Natural killer cell (primary cell): Measurements from ENCODE around the gene SLC18A3. TPM values are rescaled to one million over a fixed set of nuclear protein-coding genes. Genes with fewer than 3 reads are reported as not detected.

Source experiments
- ATAC-seq, 3 donors: fragments of 150-1000 bp in 2 of 3; fragments of 200-7000 bp in 1 of 3; cut with Tn5 transposase; 1 replicate in 1 of 3; 2 replicates in 2 of 3; pipeline ENCODE4 v1.10.0; 2021; ENCODE audit warnings: mild to moderate bottlenecking in 2 of 3, moderate library complexity in 2 of 3
- DNase-seq, 2 donors: peaks; one replicate each; pipeline versions ENCODE4 v3.0.0 to v3.0.0-alpha.2; 2013 to 2021; ENCODE audit warnings: mixed read lengths in 1 of 2
- H3K27ac ChIP-seq: one replicate; pipeline ENCODE4 v1.5.1; 2013; ENCODE audit warnings: mild to moderate bottlenecking, low read length
- H3K27me3 ChIP-seq: one replicate; pipeline ENCODE4 v1.6.1; 2013; ENCODE audit warnings: low read length; ENCODE audit not compliant: control insufficient read depth, insufficient read depth
- H3K36me3 ChIP-seq: one replicate; pipeline ENCODE4 v1.6.1; 2013; ENCODE audit warnings: low read length; ENCODE audit not compliant: control insufficient read depth, insufficient read depth
- H3K4me1 ChIP-seq: one replicate; pipeline ENCODE4 v1.6.1; 2013; ENCODE audit warnings: low read length; ENCODE audit not compliant: control insufficient read depth, insufficient read depth
- H3K4me3 ChIP-seq: one replicate; pipeline ENCODE4 v1.5.1; 2013; ENCODE audit warnings: low read length
- H3K9me3 ChIP-seq: one replicate; pipeline ENCODE4 v1.6.1; 2013; ENCODE audit warnings: low read length; ENCODE audit not compliant: control insufficient read depth, insufficient read depth
- H3K27ac Mint-ChIP-seq, 2 donors: one replicate each; pipeline ENCODE4 v1.8.0; 2022; ENCODE audit warnings: mild to moderate bottlenecking in 2 of 2, mixed read lengths in 2 of 2, moderate library complexity in 1 of 2
- H3K27me3 Mint-ChIP-seq, 2 donors: one replicate each; pipeline ENCODE4 v1.8.0; 2022; ENCODE audit warnings: low read depth in 2 of 2, mixed read lengths in 2 of 2
- H3K36me3 Mint-ChIP-seq: one replicate; pipeline ENCODE4 v1.8.0; 2022; ENCODE audit warnings: mixed read lengths
- H3K4me1 Mint-ChIP-seq, 2 donors: one replicate each; pipeline ENCODE4 v1.8.0; 2022; ENCODE audit warnings: mixed read lengths in 2 of 2
- H3K4me3 Mint-ChIP-seq: one replicate; pipeline ENCODE4 v1.8.0; 2022; ENCODE audit warnings: mild to moderate bottlenecking, moderate library complexity, mixed read lengths
- H3K9me3 Mint-ChIP-seq, 2 donors: one replicate each; pipeline ENCODE4 v1.8.0; 2022; ENCODE audit warnings: mixed read lengths in 2 of 2
- CTCF ChIP-seq: fragments of 200-600 bp; IDR thresholded peaks from one replicate; pipeline ENCODE4 v1.8.0; 2022; ENCODE audit warnings: antibody characterized with exemption
- WGBS: methylation state at CpG from one replicate; pipeline ENCODE4 v1.1.7; 2013; ENCODE audit warnings: missing lambda C conversion rate; ENCODE audit not compliant: insufficient coverage; 5-methylcytosine and 5-hydroxymethylcytosine counted together
- intact Hi-C: fragments of 100-400 bp; cut with micrococcal nuclease; formaldehyde crosslinking; loops from one replicate; pipeline ENCODE4 v1.14.2; 2022
- total RNA-seq, 4 donors: library from RNA; stranded (reverse); fragments of 120-200 nt in 1 of 4; gene quantifications; one replicate each; pipeline versions ENCODE4 v1.2.3 to v1.2.4, GENCODE V29; 2013 to 2022

The SLC18A3 gene
- total RNA-seq, 3 donors from 2014 or later (not counting 1 experiment from before 2014, with no cell fraction given) = not detected

GRCh38 chr10:49596493-49596809, 13.7 kb upstream of the SLC18A3 start:
- no peak for DNase-seq
- 76% methylated on average over 3 of the region's 3 CpGs for WGBS
- H3K27me3 Mint-ChIP-seq = peaks cover 30 to 34% of the 10 kb centered on the region in 2 donors

GRCh38 chr10:49596836-49597235, 13.3 kb upstream of the SLC18A3 start:
- H3K36me3 Mint-ChIP-seq = no peaks in the 10 kb centered on the region
- H3K27me3 Mint-ChIP-seq = peaks cover 26 to 34% of the 10 kb centered on the region in 2 donors
- H3K4me3 Mint-ChIP-seq = no peak overlapping the region
- no peak for TF ChIP-seq CTCF
- ATAC-seq = no peak
- 88% methylated on average over 3 of the region's 3 CpGs for WGBS
- peaks cover 5 to 6% of the 10 kb centered on the region in 2 donors for H3K4me1 Mint-ChIP-seq
- DNase-seq = no peak
- H3K27ac ChIP-seq = no peak overlapping the region
- no peak overlapping the region for H3K4me3 ChIP-seq
- intact Hi-C loops = no loop called here
- no peaks in the 10 kb centered on the region for H3K36me3 ChIP-seq
- no peaks in the 10 kb centered on the region for H3K9me3 ChIP-seq
- H3K9me3 Mint-ChIP-seq = no peaks in the 10 kb centered on the region
- peaks cover under 1% of the 10 kb centered on the region for H3K27me3 ChIP-seq
- H3K27ac Mint-ChIP-seq = no peak overlapping the region
- no peaks in the 10 kb centered on the region for H3K4me1 ChIP-seq

More at GRCh38 chr10:49596493-49596809, 13.7 kb upstream of the SLC18A3 start:
- H3K4me1 Mint-ChIP-seq = peaks cover 5 to 6% of the 10 kb centered on the region in 2 donors
- Histone ChIP-seq H3K4me3 (no peak overlapping the region), H3K36me3 (no peaks in the 10 kb centered on the region), H3K27me3 (peaks cover 3% of the 10 kb centered on the region), H3K4me1 (no peaks in the 10 kb centered on the region), H3K9me3 (no peaks in the 10 kb centered on the region), H3K27ac (no peak overlapping the region)
- intact Hi-C loops = no loop called here
- no peaks in the 10 kb centered on the region for H3K9me3 Mint-ChIP-seq
- no peak for ATAC-seq
- H3K36me3 Mint-ChIP-seq = no peaks in the 10 kb centered on the region
- TF ChIP-seq CTCF = no peak
- H3K4me3 Mint-ChIP-seq = no peak overlapping the region
- H3K27ac Mint-ChIP-seq = no peak overlapping the region

DNA sequence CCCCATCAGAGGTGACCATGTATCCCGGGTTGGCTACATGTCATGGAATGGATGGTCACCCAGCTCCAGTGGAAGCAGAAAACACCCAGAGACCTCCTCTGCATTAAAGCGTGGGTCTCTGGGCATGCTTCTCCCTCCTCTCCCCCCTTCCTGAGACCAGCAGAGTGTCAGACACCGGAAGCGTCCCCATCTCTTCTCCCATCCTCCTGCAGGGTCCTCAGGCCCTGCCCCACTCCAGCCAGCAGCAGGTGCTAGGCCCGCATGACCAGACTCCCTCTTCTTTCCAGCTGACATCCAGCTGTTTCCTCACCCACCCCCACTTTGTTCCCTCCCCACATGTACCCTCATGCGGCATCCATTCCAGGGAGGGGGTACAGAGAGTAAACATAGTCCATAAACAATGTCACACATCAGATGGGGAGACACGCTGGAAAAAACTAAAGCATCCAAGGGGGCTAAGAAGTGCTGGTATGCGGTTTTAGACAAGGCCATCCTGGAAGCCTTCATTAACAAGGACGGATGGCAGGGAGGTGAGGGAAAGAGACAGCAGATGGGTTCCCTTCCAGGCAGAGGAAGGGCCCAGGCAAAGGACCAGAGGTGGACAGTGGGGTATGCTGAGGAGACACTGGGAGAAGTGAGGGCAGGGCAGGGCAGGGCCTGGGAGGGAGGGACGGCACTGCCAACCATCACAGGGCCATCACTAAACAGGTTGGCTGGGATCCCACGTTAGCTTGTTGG, 12.5 kb upstream of the SLC18A3 start:
- no peak for TF ChIP-seq CTCF
- Mint-ChIP-seq H3K4me3 (no peak overlapping the region), H3K36me3 (no peaks in the 10 kb centered on the region), H3K9me3 (no peaks in the 10 kb centered on the region), H3K4me1 (peaks cover 5 to 6% of the 10 kb centered on the region in 2 donors), H3K27ac (no peak overlapping the region), H3K27me3 (peaks cover 20 to 38% of the 10 kb centered on the region in 2 donors)
- Histone ChIP-seq H3K9me3 (no peaks in the 10 kb centered on the region), H3K4me1 (no peaks in the 10 kb centered on the region), H3K4me3 (no peak overlapping the region), H3K27ac (no peak overlapping the region), H3K27me3 (no peaks in the 10 kb centered on the region), H3K36me3 (no peaks in the 10 kb centered on the region)
- ATAC-seq (no peak), DNase-seq (no peak)
- WGBS = 87% methylated on average over 11 of the region's 11 CpGs
- intact Hi-C loops = no loop called here
